Loucy (cell line): ENCODE measurements around the gene TSPAN19.

Source experiments
- H2AFZ ChIP-seq: fragments of 200-600 bp; sonication (generic); 2 replicates; pipeline ENCODE4 v1.6.0; 2016; ENCODE audit warnings: antibody characterized with exemption, mild to moderate bottlenecking, low read length, moderate library complexity
- H3F3A ChIP-seq: fragments of 200-600 bp; 2 replicates; pipeline ENCODE4 v1.6.0; 2016; ENCODE audit warnings: antibody characterized with exemption, low read depth, mild to moderate bottlenecking
- H3K27me3 ChIP-seq: fragments of 200-600 bp; sonication (generic); 2 replicates; pipeline ENCODE4 v1.6.1; 2014; ENCODE audit warnings: low read length, mild to moderate bottlenecking; ENCODE audit not compliant: insufficient read depth, poor library complexity, severe bottlenecking
- H3K36me3 ChIP-seq: fragments of 200-600 bp; sonication (generic); 2 replicates; pipeline ENCODE4 v1.6.1; 2016; ENCODE audit warnings: low read length; ENCODE audit not compliant: insufficient read depth
- H3K4me1 ChIP-seq: fragments of 200-600 bp; sonication (generic); 2 replicates; pipeline ENCODE4 v1.5.1; 2014; ENCODE audit warnings: low read length, mild to moderate bottlenecking; ENCODE audit not compliant: insufficient read depth, poor library complexity, severe bottlenecking
- H3K4me2 ChIP-seq: fragments of 200-600 bp; sonication (generic); 2 replicates; pipeline ENCODE4 v1.6.0; 2014; ENCODE audit warnings: antibody characterized with exemption, low read length, low read depth, mild to moderate bottlenecking; ENCODE audit not compliant: poor library complexity, severe bottlenecking
- H3K4me3 ChIP-seq: fragments of 200-600 bp; sonication (generic); 2 replicates; pipeline ENCODE4 v1.5.1; 2014; ENCODE audit warnings: low read length, mild to moderate bottlenecking, mixed read lengths; ENCODE audit not compliant: poor library complexity, severe bottlenecking
- H3K79me2 ChIP-seq: fragments of 200-600 bp; sonication (generic); 2 replicates; pipeline ENCODE4 v1.6.1; 2014; ENCODE audit warnings: low read length; ENCODE audit not compliant: insufficient read depth
- H3K9ac ChIP-seq: fragments of 200-600 bp; sonication (generic); 2 replicates; pipeline ENCODE4 v1.6.0; 2014; ENCODE audit warnings: mild to moderate bottlenecking, low read depth, low read length, moderate library complexity; ENCODE audit not compliant: poor library complexity, severe bottlenecking
- H3K9me2 ChIP-seq: fragments of 200-600 bp; sonication (generic); replicated peaks from 2 replicates; pipeline ENCODE4 v1.6.1; 2016; ENCODE audit warnings: low read depth, low read length, mixed read lengths
- H3K9me3 ChIP-seq: fragments of 200-600 bp; sonication (generic); 2 replicates; pipeline ENCODE4 v1.6.1; 2014; ENCODE audit warnings: mild to moderate bottlenecking, antibody characterized with exemption, low read length, low read depth; ENCODE audit not compliant: insufficient read depth
- H4K20me1 ChIP-seq: fragments of 200-600 bp; sonication (generic); 2 replicates; pipeline ENCODE4 v1.6.0; 2014; ENCODE audit warnings: antibody characterized with exemption, low read length, mild to moderate bottlenecking; ENCODE audit not compliant: insufficient read depth, poor library complexity, severe bottlenecking
- CTCF ChIP-seq: fragments of 200-600 bp; sonication (generic); conservative IDR thresholded peaks from 2 replicates; pipeline ENCODE4 v1.5.1; 2014; ENCODE audit warnings: mild to moderate bottlenecking, antibody characterized with exemption, low read length
- EZH2phosphoT487 ChIP-seq: fragments of 200-600 bp; IDR thresholded peaks from 2 replicates; pipeline ENCODE4 v1.6.1; 2018; ENCODE audit warnings: antibody characterized with exemption, mild to moderate bottlenecking, moderate library complexity, borderline replicate concordance

Gene TSPAN19

GRCh38 chr12:85072826-85073225 is 36.7 kb upstream of the TSPAN19 start:
- Histone ChIP-seq H3K4me3 (no peak overlapping the region), H3K36me3 (no peaks in the 10 kb centered on the region), H4K20me1 (no peaks in the 10 kb centered on the region), H3K9me3 (no peaks in the 10 kb centered on the region), H2AFZ (no peak overlapping the region), H3K4me2 (no peak overlapping the region), H3K4me1 (no peaks in the 10 kb centered on the region), H3K79me2 (no peaks in the 10 kb centered on the region), H3F3A (no peaks in the 10 kb centered on the region), H3K27me3 (no peaks in the 10 kb centered on the region), H3K9ac (no peak overlapping the region), H3K9me2 (no peaks in the 10 kb centered on the region)
- TF ChIP-seq CTCF (no peak), EZH2phosphoT487 (no peak)

GRCh38 chr12:85065837-85066482 is 29.9 kb upstream of the TSPAN19 start:
- Histone ChIP-seq H3F3A (no peaks in the 10 kb centered on the region), H3K4me1 (no peaks in the 10 kb centered on the region), H3K4me2 (no peak overlapping the region), H3K9me3 (no peaks in the 10 kb centered on the region), H3K9me2 (no peaks in the 10 kb centered on the region), H3K9ac (no peak overlapping the region), H3K4me3 (no peak overlapping the region), H4K20me1 (no peaks in the 10 kb centered on the region), H2AFZ (no peak overlapping the region), H3K36me3 (no peaks in the 10 kb centered on the region), H3K27me3 (no peaks in the 10 kb centered on the region), H3K79me2 (no peaks in the 10 kb centered on the region)
- no peak for TF ChIP-seq EZH2phosphoT487

GRCh38 chr12:85060916-85061315 is 24.8 kb upstream of the TSPAN19 start:
- H3F3A ChIP-seq = no peaks in the 10 kb centered on the region
- H3K9me3 ChIP-seq = no peaks in the 10 kb centered on the region
- no peak overlapping the region for H3K4me3 ChIP-seq
- no peaks in the 10 kb centered on the region for H4K20me1 ChIP-seq
- no peak overlapping the region for H3K4me2 ChIP-seq
- no peak overlapping the region for H3K9ac ChIP-seq
- no peaks in the 10 kb centered on the region for H3K4me1 ChIP-seq
- H3K9me2 ChIP-seq = no peaks in the 10 kb centered on the region
- no peaks in the 10 kb centered on the region for H3K36me3 ChIP-seq
- no peaks in the 10 kb centered on the region for H3K27me3 ChIP-seq
- H3K79me2 ChIP-seq = no peaks in the 10 kb centered on the region
- no peak overlapping the region for H2AFZ ChIP-seq
- no peak for TF ChIP-seq EZH2phosphoT487

GRCh38 chr12:85059594-85059993 is 23.5 kb upstream of the TSPAN19 start:
- Histone ChIP-seq H4K20me1 (no peaks in the 10 kb centered on the region), H3K79me2 (no peaks in the 10 kb centered on the region), H3K9ac (no peak overlapping the region), H3K4me2 (no peak overlapping the region), H3K9me2 (no peaks in the 10 kb centered on the region), H3K27me3 (no peaks in the 10 kb centered on the region), H3K4me1 (no peaks in the 10 kb centered on the region), H3F3A (no peaks in the 10 kb centered on the region), H3K36me3 (no peaks in the 10 kb centered on the region), H3K9me3 (no peaks in the 10 kb centered on the region), H3K4me3 (no peak overlapping the region), H2AFZ (no peak overlapping the region)
- TF ChIP-seq CTCF (no peak), EZH2phosphoT487 (no peak)
